Measurements from ENCODE around the gene RYR1. TPM values are rescaled to one million over a fixed set of nuclear protein-coding genes. Genes with fewer than 3 reads are reported as not detected.
"Not testable (repeated sequence)": the region's sequence is repeated elsewhere in the genome, so short reads cannot be mapped to it uniquely, and the experiment has no call there.

The RYR1 gene
- polyA plus RNA-seq, 3 donors = 5.1 to 6.6 (median 5.2) TPM

DNA sequence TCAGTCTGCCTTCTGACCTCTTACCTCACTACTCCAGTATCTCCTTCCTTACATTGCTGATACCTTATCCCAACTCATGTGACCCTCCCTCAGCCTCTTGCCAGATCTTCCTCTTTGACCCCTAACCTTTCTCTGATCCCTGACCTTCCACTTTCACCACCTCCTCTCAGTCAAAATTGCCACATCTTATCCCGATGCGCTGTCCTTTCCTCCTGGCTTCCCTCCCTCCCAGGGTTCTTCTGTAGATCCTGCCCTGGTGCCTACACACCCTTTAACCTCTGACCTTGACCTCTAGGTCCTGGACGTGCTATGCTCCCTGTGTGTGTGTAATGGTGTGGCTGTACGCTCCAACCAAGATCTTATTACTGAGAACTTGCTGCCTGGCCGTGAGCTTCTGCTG, 23.7 kb downstream of the RYR1 start:
- DNase-seq = no peak

DNA sequence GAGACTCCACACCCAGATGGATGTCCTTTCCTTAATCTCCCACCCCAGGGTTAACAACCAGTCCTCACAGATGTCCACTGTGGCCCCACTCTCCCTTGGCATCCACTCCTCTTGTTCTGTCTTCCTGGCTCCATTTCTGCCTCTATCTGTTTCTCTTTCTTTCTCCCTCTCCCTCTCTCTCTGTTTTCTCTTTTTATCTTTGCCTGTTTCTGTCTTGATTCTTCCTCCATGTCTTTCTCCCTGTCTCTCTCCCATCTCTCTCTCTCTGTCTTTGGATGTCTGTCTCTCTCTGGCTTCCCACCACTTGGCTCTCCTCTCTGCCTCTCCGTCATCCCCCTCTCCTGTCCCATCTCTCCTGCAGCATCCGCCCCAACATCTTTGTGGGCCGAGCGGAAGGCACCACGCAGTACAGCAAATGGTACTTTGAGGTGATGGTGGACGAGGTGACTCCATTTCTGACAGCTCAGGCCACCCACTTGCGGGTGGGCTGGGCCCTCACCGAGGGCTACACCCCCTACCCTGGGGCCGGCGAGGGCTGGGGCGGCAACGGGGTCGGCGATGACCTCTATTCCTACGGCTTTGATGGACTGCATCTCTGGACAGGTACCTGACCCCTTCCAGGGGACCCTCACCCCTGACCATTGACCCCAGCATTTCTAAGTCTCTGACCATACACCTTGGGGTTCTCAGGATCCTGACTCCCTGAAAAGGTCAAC, 24.4 kb downstream of the RYR1 start:
- DNase-seq = no peak

DNA sequence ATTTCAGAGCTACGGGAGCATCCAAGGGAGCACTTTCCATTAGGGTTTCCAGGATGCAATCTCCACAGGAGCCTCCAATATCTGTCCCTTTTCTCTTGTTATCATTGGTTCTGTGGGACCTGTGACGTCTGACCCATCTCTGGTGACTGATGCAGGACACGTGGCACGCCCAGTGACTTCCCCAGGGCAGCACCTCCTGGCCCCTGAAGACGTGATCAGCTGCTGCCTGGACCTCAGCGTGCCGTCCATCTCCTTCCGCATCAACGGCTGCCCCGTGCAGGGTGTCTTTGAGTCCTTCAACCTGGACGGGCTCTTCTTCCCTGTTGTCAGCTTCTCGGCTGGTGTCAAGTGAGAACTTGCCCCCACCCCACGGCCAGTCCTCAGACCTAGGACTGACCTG, 25.5 kb downstream of the RYR1 start:
- no peak for DNase-seq

DNA sequence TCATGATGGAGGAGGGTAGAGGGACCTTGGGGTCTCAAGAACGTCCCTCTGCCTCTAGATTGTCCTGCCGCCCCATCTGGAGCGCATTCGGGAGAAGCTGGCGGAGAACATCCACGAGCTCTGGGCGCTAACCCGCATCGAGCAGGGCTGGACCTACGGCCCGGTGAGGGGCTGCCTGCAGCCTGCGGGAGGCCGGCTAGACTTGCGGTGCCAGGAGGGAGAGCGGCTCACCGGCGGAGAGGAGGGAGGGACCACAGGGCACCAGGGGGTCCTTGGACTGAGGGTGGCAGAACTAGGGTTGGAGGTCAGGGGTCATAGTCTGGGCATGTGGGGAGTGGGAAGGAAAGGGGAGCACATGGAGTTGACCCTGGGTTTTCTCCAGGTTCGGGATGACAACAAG, 29.9 kb downstream of the RYR1 start:
- no peak for DNase-seq

DNA sequence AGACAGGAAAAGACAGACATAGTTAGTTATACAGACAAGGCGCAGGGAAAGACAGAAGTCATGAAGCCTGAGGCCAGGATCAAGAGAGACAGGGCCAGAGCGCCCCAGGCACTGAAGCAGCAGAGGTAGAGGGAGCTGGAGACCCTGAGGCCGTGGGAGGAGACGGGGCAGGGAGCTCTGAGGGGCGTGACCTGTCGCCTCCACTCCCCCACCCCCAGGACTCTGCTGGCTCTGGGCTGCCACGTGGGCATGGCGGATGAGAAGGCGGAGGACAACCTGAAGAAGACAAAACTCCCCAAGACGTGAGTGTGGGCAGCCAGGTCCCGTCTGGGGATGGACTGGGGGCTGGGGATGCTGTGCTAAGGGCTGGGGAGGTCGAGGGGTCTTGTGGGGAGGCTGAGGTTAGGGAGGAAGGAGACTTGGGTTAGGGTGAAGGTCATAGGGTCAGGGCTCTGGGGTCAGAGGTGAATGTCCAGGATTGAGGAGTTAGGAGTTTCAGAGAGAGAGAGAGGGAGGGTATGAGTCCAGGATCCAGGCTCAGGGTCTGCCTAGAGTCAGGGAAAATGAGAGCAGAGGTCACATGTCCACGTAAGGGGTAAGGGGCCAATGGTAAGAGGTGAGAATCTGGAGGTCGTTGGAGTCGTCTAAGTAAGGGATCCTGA, 31.1 kb downstream of the RYR1 start:
- no peak for DNase-seq

DNA sequence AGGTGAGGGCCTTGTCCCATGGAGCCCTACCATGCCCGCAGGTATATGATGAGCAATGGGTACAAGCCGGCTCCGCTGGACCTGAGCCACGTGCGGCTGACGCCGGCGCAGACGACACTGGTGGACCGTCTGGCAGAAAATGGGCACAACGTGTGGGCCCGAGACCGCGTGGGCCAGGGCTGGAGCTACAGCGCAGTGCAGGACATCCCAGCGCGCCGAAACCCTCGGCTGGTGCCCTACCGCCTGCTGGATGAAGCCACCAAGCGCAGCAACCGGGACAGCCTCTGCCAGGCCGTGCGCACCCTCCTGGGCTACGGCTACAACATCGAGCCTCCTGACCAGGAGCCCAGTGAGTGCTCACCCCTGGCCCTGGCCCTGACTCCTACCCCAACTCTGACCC, 32.6 kb downstream of the RYR1 start:
- DNase-seq = no peak

DNA sequence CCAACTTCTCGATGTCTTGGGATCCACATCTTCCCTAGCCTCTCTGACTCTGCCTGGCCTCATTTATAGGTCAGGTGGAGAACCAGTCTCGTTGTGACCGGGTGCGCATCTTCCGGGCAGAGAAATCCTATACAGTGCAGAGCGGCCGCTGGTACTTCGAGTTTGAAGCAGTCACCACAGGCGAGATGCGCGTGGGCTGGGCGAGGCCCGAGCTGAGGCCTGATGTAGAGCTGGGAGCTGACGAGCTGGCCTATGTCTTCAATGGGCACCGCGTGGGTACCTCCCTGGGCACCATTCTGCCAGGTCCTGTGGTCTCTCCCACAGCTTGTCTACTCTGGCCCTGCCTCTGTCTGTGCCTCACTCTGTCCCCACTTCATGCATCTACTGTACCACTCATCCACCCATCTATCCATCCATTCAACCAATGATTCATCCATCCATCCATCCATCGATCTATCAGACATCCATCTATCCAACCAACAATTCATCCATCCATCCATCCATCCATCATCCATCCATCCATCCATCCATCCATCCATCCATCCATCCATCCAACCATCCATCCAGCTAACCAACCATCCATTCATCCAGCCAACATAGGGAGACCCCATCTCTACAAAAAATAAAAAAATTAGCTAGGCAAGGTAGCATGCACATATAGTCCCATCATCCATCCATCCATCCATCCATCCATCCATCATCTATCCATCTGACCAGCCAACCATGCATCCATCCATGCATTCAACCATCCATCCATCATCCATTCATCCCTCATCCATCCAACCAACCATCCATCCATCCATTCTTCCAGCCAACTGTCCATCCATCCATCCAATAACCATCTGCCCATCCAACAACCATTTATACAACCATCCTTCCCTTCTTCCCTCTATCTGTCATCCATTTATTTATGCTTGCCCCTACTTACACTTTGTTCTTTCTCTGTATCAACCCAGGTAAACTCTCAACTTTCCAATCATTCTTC, 34.3 kb downstream of the RYR1 start:
- no peak for DNase-seq

DNA sequence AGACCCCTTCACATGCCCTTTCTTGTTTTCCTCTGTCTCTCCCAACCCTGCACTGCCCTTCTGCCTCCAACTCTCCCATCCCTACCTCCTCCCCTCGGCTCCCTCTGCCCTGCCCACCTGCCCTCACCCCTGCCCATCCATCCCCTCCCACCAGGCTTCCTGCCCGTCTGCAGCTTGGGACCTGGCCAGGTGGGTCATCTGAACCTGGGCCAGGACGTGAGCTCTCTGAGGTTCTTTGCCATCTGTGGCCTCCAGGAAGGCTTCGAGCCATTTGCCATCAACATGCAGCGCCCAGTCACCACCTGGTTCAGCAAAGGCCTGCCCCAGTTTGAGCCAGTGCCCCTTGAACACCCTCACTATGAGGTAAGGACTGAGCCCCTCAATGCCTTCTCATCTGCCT, 35.7 kb downstream of the RYR1 start:
- no peak for DNase-seq

DNA sequence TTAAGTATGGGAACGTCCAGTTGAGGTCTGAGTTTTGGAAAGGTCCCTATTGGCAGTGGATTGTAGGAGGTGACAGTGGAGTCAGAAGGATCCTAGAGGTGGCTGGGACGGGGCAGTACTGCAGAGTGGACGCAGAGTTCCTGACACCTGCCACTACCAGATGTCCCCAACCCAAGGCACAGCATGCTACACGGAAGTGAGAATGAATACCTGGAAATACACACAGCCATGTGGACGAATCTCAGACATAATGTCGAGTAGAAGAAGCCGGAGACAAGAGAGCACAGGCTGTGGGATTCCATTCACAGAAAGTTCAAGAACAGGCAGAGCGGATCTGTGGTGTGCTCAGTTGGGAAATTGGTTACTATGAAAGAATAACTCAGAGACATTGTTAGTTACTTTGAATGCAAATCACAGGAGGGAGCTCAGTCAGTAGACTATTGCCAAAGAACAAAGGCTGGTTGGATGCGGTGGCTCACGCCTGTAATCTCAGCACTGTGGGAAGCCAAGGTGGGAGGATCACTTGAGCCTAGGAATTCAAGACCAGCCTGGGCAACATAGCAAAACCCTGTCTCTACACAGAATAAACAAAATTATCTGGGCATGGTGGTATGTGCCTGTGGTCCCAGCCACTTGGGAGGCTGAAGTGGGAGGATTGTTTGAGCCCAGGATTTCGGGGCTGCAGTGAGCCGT, 37.4 kb downstream of the RYR1 start:
- no peak for DNase-seq

DNA sequence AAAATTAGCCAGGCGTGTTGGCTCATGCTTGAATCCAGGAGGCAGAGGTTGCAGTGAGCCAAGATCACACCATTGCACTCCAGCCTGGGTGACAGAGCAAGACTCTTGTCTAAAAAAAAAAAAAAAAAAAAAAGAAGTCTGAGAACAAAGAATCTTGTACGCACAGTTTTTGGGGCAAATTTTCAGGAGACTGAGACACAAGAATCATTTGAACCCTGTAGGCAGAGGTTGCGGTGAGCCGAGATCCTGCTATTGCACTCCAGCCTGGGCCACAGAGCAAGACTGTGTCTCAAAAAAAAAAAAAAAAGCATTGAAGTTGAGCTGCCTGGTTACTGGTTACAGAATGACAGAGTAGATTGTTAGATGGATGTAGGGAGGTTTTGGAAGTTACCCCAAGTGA, 39.2 kb downstream of the RYR1 start:
- not testable (repeated sequence) for DNase-seq

DNA sequence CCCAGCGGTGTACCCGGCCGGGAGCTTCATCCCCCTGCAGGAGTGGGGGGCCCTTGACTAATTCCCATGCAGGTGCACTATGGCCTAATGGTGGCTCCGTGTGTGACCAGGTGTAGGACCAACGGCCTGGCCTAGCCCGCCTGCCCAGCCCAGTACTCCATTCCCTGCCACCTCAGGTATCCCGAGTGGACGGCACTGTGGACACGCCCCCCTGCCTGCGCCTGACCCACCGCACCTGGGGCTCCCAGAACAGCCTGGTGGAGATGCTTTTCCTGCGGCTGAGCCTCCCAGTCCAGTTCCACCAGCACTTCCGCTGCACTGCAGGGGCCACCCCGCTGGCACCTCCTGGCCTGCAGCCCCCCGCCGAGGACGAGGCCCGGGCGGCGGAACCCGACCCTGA, 39.7 kb downstream of the RYR1 start:
- DNase-seq = no peak

DNA sequence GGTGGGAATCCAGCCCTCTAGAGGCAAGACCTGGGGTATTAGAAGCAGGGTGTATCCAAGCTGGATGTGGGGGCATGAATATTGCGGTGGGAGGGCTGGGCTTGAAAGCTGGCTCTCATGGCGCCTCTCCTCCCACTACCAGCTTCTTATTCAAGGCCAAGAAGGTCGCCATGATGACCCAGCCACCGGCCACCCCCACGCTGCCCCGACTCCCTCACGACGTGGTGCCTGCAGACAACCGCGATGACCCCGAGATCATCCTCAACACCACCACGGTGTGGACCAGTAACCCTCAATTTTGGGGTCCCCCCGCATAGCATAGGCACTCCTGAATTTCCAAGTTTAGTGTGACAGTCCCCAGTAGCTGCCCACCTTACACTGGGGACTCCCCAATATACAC, 41.7 kb downstream of the RYR1 start:
- DNase-seq = no peak

DNA sequence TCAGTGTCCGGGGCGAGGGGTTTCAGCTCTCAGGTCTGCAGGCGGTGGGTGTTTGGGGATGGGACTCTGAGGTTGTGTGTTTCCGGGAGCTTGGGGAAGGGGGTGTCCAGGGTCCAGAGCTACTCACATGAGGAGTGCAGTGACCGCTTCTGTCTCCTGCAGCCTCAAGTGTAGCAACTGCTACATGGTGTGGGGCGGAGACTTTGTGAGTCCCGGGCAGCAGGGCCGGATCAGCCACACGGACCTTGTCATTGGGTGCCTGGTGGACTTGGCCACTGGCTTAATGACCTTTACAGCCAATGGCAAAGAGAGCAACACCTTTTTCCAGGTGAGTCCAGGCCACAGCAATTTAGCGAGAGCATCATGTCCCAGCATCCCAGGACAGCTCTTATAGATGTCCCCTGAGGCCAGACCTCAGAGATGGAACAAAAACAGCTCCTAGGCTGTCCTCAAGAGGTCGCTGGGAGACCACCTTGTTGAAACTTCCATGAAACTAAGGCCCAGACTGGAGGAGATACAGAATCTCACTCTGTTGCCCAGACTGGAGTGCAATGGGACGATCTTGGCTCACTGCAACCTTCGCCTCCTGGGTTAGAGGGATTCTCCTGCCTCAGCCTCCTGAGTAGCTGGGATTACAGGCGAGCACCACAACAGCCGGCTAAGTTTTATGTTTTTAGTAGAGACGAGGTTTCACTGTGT, 44.9 kb downstream of the RYR1 start:
- DNase-seq = no peak

DNA sequence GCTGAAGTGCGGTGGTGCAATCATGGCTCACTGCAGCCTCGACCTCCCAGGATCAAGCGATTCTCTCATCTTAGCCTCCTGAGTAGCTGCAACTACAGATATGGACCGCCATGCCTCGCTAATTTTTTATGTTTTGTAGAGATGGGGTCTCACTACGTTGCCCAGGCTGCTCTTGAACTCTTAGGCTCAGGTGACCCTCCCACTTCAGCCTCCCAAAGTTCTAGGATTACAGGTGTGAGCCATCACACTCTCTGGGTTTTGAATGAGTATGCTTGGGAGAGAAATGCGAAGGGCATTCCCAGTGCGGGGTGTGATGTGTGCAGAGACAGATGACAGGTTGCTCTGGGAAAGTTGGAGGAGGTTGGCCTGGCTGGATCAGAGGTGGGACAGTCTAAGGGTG, 49.0 kb downstream of the RYR1 start:
- DNase-seq = no peak

DNA sequence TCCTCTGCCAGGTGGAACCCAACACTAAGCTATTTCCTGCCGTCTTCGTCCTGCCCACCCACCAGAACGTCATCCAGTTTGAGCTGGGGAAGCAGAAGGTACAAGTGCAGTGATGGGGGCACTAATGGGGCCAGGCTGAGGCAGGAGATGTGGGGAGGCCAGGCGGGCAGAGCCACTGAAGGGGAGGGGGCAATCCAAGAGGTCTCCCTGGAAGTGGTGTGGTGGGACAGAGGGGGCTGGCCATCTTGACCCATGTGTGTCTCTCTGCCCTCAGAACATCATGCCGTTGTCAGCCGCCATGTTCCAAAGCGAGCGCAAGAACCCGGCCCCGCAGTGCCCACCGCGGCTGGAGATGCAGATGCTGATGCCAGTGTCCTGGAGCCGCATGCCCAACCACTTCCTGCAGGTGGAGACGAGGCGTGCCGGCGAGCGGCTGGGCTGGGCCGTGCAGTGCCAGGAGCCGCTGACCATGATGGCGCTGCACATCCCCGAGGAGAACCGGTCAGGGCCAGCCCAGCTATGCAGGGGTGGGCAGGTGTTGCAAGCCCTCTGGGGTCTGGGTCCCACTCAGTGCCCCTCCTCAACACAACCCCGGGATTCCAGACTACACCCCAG, 49.6 kb downstream of the RYR1 start:
- DNase-seq = no peak

DNA sequence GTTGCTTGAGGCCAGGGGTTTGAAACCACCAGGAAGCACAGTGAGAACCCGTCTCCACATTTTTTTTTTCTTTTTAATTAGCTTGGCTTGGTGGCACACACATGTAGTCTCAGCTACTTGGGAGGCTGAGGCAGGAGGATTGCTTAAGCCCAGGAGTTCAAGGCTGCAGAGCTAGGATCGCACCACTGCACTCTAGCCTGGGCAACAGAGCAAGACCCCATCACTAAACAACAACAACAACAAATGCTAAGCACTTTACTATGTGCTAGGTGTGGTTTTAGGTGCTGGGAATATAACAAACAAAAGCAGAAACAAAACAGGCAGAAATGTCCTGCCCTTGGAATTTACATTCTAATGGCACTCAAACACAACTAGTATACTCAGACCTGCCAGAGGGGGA, 51.3 kb downstream of the RYR1 start:
- DNase-seq = no peak

DNA sequence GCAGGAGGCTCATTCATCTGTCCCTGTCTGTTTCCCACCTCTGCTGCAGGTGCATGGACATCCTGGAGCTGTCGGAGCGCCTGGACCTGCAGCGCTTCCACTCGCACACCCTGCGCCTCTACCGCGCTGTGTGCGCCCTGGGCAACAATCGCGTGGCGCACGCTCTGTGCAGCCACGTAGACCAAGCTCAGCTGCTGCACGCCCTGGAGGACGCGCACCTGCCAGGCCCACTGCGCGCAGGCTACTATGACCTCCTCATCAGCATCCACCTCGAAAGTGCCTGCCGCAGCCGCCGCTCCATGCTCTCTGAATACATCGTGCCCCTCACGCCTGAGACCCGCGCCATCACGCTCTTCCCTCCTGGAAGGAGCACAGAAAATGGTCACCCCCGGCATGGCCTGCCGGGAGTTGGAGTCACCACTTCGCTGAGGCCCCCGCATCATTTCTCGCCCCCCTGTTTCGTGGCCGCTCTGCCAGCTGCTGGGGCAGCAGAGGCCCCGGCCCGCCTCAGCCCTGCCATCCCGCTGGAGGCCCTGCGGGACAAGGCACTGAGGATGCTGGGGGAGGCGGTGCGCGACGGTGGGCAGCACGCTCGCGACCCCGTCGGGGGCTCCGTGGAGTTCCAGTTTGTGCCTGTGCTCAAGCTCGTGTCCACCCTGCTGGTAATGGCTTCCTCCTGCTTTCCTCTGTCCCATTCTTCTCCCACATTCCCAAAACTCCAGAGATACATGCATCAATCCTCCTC, 52.2 kb downstream of the RYR1 start:
- no peak for DNase-seq

DNA sequence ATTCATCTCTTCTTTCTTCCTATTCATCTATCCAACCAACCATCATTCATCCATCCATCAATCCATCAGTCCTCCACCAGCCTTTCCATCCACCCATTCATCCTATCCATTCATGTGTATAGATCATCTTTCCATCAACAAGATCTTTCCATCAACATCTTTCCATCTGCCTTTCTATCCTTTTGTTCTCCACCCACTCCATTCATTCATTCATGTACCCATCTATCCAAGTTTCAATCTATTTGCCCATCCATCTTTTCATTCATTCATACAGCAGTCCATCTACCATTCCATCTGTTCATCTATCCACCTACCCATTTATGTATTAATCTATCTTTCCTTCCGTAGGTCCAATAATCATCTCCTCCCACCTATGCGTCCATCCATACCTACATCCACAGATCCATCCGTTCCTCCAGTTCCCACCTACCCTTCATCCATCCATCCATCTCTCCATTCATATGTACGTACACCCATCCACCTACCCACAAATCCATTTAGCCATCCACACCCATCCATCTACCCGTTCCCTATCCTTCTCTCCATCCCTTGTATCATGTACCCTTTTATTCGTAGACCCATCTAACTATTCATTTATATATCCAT, 53.3 kb downstream of the RYR1 start:
- DNase-seq = no peak

DNA sequence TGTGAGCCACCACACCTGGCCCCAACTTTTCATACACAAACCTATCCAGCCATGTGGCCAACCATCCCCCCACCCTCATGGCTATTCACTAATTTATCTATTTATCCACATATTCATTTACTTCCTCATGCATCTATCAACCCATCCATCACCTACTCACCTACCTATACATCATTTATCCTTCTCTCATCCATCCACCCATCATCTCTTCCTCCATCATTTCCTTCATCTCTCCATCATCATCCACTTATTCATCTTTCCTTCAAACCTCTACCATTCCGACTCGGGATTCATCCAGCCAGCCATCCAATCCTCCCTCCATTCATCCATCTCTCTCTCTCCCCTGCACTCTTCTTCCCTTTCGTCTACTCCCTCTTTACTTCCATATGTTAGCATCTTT, 54.6 kb downstream of the RYR1 start:
- no peak for DNase-seq

Data from renal pelvis (tissue), 4 donors.